Caki2 (cell line): Measurements from ENCODE around the gene NUP133. TPM values are rescaled to one million over a fixed set of nuclear protein-coding genes. Genes with fewer than 3 reads are reported as not detected.

ENCODE experiments used
- DNase-seq: peaks from one replicate; pipeline ENCODE4 v3.0.0-alpha.2; 2015; ENCODE audit warnings: low read depth
- in situ Hi-C: cut with HindIII; loops from 2 replicates; pipeline ENCODE4 v1.10.0; 2016; ENCODE audit warnings: low sequenced_read_pairs, low pct_unique_long_range_greater_than_20kb, mixed read lengths
- total RNA-seq: library from RNA; depleted of rRNA; stranded (reverse); fragments of >200 nt; shearing (Covaris generic); gene quantifications from 2 replicates; pipeline ENCODE4 v1.2.3, GENCODE V29; 2014; ENCODE audit warnings: low replicate concordance; rRNA removed

Gene NUP133
- 18.9 and 22.5 TPM in 2 replicates for total RNA-seq

- in situ Hi-C loops, result no loop called here
- DNase-seq, result peak; percentile 94
Measured at GRCh38 chr1:229507951-229508822, at the start of gene NUP133. Gene NUP133, minus strand, starts transcription at chr1:229508341. Its CDS starts 92 bp downstream, at chr1:229508249.

GRCh38 chr1:229557200-229557850 is 49.2 kb upstream of the NUP133 start:
- in situ Hi-C loops, result no loop called here
- no peak for DNase-seq

- in situ Hi-C loops, result no loop called here
- DNase-seq, result no peak
Measured at GRCh38 chr1:229554886-229555621, 46.9 kb upstream of the NUP133 start.

GRCh38 chr1:229553621-229554130 is 45.5 kb upstream of the NUP133 start:
- DNase-seq, result no peak
- in situ Hi-C loops, result no loop called here

- no peak for DNase-seq
- in situ Hi-C loops, result no loop called here
Measured at GRCh38 chr1:229552732-229553131, 44.6 kb upstream of the NUP133 start.

GRCh38 chr1:229550812-229551567 is 42.8 kb upstream of the NUP133 start:
- no peak for DNase-seq
- in situ Hi-C loops, result no loop called here

- DNase-seq, result no peak
- in situ Hi-C loops, result no loop called here
Measured at GRCh38 chr1:229547542-229547941, 39.4 kb upstream of the NUP133 start.

GRCh38 chr1:229544587-229544986 is 36.4 kb upstream of the NUP133 start:
- in situ Hi-C loops, result no loop called here
- DNase-seq, result no peak

GRCh38 chr1:229539863-229540506 is 31.8 kb upstream of the NUP133 start:
- in situ Hi-C loops, result no loop called here

GRCh38 chr1:229538945-229539344 is 30.8 kb upstream of the NUP133 start:
- in situ Hi-C loops, result no loop called here

More at GRCh38 chr1:229539863-229540506, 31.8 kb upstream of the NUP133 start:
- DNase-seq, result no peak

GRCh38 chr1:229537894-229538293 is 29.8 kb upstream of the NUP133 start:
- in situ Hi-C loops, result no loop called here
- DNase-seq, result no peak

More at GRCh38 chr1:229538945-229539344, 30.8 kb upstream of the NUP133 start:
- DNase-seq, result no peak

- in situ Hi-C loops, result no loop called here
- no peak for DNase-seq
Measured at GRCh38 chr1:229536982-229537381, 28.8 kb upstream of the NUP133 start.

GRCh38 chr1:229535230-229535629 is 27.1 kb upstream of the NUP133 start:
- in situ Hi-C loops, result no loop called here
- no peak for DNase-seq

GRCh38 chr1:229531326-229531725 is 23.2 kb upstream of the NUP133 start:
- DNase-seq, result no peak
- in situ Hi-C loops, result no loop called here

- in situ Hi-C loops, result no loop called here
- no peak for DNase-seq
Measured at GRCh38 chr1:229529639-229530038, 21.5 kb upstream of the NUP133 start.

GRCh38 chr1:229526695-229527094 is 18.6 kb upstream of the NUP133 start:
- in situ Hi-C loops, result no loop called here
- DNase-seq, result no peak

GRCh38 chr1:229523052-229523451 is 14.9 kb upstream of the NUP133 start:
- DNase-seq, result no peak
- in situ Hi-C loops, result no loop called here
